NT2/D1 (cell line): ENCODE data around the gene URI1.

Experiments used
- SUZ12 ChIP-seq: IDR thresholded peaks from 2 replicates; pipeline ENCODE4 v1.6.1; 2011; ENCODE audit not compliant: insufficient read length, insufficient read depth; ENCODE audit errors: extremely low read depth
- YY1 ChIP-seq: IDR thresholded peaks from 2 replicates; pipeline ENCODE4 v1.6.1; 2011; ENCODE audit not compliant: insufficient read length, insufficient read depth
- ZNF274 ChIP-seq: IDR thresholded peaks from 2 replicates; pipeline ENCODE4 v1.6.1; 2011; ENCODE audit warnings: mild to moderate bottlenecking, low read depth, low read length

- TF ChIP-seq ZNF274: no peak
- TF ChIP-seq YY1: no peak
- no peak for TF ChIP-seq SUZ12
Measured at GRCh38 chr19:29926031-29926430, 16.0 kb upstream of the URI1 start.
